Measurements from ENCODE around the gene NCK1.

- TF ChIP-seq CTCF (IDR thresholded peaks at IDR 0.05; ENCODE audit: low read depth, low read length, poor library complexity, severe bottlenecking) (no peak), EZH2phosphoT487 (IDR thresholded peaks at IDR 0.05; ENCODE audit: borderline replicate concordance, low read length) (no peak)
Observed at GRCh38 chr3:136893848-136894443, 31.9 kb downstream of the NCK1 start.
